AG09319 (cell line): Measurements from ENCODE around the gene GHDC.

Source experiments
- DNase-seq: peaks from one replicate; pipeline ENCODE4 v3.0.0-alpha.2; 2010; ENCODE audit warnings: low read depth; ENCODE audit errors: extremely low read depth
- CTCF ChIP-seq: IDR thresholded peaks from 2 replicates; pipeline ENCODE4 v1.5.1; 2011; ENCODE audit warnings: low read depth, mild to moderate bottlenecking, inconsistent platforms, low read length, moderate library complexity

The GHDC gene

GRCh38 chr17:42184713-42185620 is 9.3 kb downstream of the GHDC start, which contains the start of gene HCRT:
Gene HCRT, minus strand, starts transcription at chr17:42185452. Its CDS starts 87 bp downstream, at chr17:42185365.
- DNase-seq = no peak
- TF ChIP-seq CTCF = no peak

GRCh38 chr17:42183741-42184711 is 10.3 kb downstream of the GHDC start:
- peak; percentile 53 for TF ChIP-seq CTCF
- peak; percentile 31 for DNase-seq

- no peak for TF ChIP-seq CTCF
- DNase-seq = no peak
Measured at GRCh38 chr17:42182927-42183734, 11.2 kb downstream of the GHDC start.

- no peak for DNase-seq
- no peak for TF ChIP-seq CTCF
Measured at GRCh38 chr17:42181851-42182207, 12.5 kb downstream of the GHDC start.

- peak; percentile 15 for DNase-seq
- TF ChIP-seq CTCF = peak; percentile 38
Measured at GRCh38 chr17:42180922-42181850, 13.1 kb downstream of the GHDC start, which contains the start of gene KCNH4. Gene KCNH4, minus strand, starts transcription at chr17:42181142. Its CDS starts 197 bp downstream, at chr17:42180945.

- no peak for TF ChIP-seq CTCF
- DNase-seq = no peak
Measured at GRCh38 chr17:42180411-42180921, 13.8 kb downstream of the GHDC start.
